ENCODE measurements around the gene USP32.
"Not testable (repeated sequence)": the region's sequence is repeated elsewhere in the genome, so short reads cannot be mapped to it uniquely, and the experiment has no call there.

Gene USP32

DNA sequence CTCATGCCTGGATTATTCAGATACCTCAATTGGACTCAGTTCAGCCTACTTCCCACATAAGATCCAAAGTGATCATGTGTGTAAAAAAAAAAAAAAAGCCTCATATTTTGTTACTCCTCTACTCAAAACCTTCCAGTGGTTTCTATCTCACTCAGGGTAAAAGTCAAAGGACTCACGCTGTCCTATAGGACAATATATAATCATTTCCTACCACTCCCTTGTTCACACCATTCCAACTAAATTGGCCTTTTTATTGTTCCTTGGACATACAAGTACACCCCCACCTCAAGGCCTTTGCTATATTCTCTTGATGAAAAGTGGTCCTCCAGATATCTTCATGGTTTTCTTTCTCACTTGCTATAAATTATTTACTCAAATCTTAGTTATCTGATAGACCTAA is 99.2 kb downstream of the USP32 start:
- no peak for DNase-seq

DNA sequence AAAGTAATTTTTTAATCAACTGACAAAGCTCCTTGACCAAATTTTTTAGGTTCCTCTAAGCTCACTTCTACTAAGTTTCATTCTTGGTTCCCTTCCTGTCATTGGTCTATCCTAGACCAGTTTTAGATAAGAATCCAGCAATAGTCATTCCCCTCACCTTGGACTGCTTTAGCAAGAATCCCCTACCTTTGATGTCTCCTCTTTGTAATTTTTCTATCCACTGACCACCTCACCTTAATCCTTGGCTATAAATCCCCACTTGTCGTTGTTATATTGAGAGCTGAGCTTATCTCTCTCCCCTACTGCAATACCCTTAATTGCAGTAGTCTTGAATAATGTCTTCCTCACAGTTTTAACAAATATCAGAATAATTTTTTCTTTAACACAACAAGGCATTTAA is 107.2 kb downstream of the USP32 start:
- no peak for DNase-seq

DNA sequence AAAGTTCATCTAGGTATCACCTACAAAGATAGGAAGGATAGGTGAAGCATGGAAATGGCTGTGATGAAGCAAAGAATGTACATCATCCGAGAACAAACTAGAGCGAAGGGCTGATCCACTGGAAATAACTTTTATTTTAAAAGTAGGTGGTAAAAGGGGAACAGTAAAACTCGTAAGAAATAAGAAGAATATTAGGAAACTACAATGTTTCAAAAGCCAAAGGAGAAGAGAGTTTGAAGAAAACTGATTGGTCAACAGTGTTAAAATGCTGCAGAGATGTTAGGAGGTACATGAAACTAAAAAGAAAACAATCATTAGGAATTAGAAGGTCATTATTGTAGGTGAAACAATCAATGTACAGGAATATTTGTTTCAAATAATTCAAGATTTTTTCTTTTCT is 108.1 kb downstream of the USP32 start:
- DNase-seq, result no peak

DNA sequence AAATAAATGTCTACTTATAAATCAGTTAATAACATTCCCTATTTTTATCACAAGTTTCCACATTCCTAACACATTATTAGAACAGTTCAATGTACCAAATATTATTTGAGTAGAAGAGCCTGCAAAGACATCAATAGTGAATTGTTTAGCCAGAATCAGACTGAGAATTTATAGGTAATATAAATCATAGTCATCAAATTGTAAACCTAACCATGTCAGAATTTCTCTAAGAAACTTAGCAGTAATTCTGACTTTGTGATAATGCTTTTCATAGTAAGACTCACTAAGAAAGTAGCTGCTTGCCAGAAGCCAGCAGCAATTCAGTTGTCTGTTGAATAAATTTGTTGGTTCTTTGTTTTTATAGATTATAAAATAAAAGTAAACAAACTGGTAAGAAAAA is 111.3 kb downstream of the USP32 start:
- DNase-seq, result no peak

DNA sequence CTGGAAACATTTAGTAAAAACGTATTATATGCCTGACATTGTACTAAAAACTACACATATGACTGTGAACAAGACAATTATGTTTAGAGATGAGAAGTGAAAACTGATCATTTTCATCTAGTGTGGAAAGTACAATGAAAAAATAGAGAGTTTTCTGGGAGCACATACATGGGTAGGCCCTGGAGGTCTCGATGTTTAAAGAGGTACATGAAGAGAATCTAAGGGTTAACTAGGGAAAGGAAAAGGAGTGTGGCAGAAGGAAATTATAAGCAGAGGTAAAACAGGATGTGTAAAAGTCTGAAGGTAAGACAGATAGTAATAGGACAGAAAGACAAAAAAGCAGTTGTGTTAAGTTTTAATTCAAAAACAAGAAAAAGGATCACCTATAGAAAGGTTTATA is 113.7 kb downstream of the USP32 start:
- DNase-seq, result no peak

DNA sequence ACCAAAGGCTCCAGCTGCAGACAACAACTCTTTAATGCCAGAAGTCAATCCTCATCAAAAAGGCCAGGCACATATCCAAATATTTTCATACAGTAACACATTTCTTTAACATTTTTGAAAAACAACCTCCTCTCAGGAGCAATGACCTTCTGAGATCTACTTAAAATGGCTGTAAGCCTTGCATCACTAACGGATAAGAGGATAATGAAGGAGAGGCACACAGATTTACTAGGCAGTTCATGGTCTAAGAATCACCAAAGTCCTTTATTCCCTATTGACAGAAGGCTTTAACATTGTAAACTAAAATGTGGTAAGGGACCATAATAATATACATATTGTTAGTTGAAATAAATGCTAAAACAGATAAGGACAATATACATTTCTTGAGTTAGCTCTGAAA is 114.7 kb downstream of the USP32 start:
- no peak for DNase-seq

DNA sequence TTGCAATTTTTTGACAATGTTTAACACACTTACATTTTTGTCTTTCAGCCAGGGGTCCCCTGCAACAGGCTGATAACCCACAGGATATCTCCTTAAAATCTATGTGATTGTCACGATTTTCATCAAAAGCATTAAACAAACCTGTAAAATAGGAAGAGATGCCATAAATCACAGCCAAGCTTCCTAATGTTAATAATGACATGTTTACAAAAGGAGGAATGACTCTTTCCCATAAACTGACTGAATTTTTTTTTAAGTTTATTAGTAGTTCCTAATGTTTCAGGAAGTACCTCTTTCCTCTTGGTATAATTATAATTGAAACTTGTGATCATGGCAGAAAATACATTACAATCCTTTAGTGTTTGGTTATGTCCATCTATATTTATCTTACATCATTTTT is 122.5 kb downstream of the USP32 start:
- no peak for DNase-seq

DNA sequence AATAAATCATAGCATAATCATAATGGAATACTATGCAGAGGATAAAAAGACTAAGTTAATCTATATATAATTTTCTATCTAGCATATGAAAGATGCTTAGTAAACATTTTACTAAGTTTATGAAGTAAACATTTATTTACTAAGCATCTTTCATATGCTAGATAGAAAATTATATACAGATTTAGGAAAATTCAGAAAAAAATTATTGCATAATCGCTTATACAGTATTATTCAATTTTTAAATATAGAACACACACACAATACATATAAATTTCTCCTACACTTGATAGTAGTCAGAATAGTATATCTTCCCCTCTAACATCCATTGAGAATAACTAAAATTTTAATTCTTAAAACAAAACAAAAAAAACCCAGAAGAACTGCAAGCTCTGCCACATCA is 131.4 kb downstream of the USP32 start:
- no peak for DNase-seq

DNA sequence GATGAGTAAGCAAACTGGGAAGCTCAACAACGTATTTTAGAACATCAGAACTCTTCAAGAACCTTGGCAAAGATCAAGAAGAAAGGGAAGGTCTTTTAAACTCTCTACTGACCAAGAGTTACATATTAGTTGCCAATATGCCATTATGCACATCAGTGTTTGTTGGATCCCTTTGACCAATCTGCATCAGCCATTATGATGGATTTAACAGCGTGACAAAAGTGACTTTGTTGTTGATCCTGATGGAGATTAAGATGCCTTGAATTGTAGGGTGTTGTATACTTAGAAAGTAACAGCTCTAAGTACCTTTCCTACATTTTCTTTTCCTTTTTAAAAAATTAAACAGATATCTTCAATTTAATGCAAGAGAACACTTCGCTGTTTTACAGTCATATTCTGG is 133.6 kb downstream of the USP32 start:
- no peak for DNase-seq

DNA sequence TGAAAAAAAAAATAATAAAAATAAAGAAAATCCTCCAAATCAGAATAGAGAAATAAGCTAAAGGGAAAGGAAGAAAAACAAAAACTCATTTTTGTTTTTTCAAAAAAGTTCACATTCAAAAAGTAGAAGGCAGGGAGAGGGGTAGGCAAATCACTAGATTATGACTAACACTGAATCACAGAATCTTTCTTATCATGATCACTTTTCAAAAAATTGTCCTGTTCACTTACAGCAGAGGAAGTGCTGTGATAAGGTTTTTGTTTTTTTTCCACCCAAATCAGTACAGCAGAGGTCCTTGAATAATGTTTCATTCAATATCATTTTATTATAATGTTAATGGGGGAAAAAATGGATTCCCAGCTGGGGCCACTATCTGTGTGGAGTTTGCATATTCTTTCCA is 135.8 kb downstream of the USP32 start:
- no peak for DNase-seq

DNA sequence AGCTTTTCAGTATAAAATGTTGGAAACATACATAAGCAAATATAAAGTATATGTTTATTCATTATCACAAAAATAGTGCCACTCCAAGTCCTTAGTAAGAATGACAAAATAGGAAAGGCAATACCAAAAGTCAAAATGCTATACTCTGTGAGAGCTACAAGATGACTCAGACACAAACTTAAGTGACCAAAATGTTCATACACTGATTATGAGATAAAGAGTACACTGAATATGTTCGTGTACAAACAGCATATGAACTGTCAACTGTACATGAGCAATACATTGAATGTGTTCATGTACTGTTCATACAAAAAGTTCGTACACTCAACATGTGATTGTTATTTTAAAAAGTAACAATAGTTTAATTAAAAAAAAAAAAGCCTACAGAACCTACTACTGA is 138.9 kb downstream of the USP32 start:
- no peak for DNase-seq

DNA sequence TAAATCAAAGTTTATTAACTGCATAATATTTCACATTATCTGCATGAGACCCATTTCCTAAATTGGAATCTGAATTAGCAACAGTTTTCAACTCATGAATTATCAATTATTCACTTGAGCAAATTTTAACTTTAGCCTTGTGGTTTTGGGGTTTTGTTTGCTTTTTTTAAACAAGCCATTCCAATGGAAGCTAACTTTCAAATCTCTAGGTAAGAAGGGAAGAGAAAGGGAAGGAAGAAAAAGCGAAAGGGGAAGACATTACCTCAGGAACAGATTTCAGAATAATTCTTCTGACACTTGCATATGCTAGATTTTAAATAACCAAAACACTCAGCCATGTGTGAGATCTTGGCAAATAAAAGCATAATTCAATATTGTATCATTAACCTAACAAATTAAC is 139.5 kb downstream of the USP32 start:
- no peak for DNase-seq

DNA sequence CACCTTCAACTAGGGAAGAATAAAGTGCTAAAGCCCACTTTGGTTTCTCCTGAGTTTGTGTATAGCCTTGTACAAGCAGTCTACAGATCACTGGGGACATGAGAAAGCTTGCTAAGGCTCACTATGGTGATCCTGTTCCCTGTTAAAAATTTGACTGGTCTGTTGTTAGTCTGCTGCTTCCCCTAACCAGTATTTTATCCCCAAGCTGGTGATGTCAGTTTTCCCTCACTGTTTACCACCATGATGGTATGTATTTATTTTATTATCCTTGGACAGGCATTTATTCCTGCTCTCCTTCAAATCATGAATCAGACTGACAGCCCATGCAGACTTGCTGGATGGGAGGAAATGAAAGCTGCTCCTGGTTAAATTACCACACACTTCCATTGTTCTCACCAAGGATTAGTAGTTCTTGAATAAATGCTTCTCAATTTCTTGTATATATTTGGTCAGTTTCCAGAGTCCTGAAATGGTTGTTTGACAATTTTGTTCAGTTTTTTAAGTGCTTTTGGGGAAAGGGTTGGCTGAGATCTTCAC is 142.6 kb downstream of the USP32 start:
- DNase-seq, result no peak

DNA sequence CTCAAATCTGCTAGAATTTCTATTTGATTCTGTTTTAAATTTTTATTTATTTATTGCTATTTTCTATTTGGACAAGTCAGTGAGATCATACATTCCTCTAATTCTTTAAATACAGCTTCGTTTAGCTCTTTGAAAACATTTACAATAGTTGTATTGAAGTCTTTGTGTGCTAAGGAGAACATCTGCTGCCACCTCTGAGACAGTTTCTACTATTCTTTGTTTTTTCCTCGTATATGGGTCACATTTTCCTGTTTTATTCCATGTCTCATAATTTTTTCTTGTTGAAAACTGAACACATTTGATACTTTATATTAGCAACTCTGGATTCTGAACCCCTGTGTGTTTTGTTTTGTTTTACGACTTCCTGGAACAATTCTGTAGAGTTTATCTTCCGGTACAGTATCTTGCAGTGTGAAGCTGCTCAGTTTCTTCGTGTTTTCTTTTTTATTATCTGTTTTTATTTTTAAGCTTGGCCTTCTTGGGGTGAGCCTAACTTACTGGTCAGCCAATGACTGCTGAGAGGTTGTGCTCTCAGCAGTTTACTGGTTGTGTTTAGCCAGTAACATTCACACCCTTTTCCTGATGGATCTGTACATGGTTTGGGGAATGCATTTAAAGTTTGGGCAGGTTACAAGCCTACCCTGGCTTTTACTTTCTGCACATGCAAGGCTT is 143.2 kb downstream of the USP32 start:
- no peak for DNase-seq

DNA sequence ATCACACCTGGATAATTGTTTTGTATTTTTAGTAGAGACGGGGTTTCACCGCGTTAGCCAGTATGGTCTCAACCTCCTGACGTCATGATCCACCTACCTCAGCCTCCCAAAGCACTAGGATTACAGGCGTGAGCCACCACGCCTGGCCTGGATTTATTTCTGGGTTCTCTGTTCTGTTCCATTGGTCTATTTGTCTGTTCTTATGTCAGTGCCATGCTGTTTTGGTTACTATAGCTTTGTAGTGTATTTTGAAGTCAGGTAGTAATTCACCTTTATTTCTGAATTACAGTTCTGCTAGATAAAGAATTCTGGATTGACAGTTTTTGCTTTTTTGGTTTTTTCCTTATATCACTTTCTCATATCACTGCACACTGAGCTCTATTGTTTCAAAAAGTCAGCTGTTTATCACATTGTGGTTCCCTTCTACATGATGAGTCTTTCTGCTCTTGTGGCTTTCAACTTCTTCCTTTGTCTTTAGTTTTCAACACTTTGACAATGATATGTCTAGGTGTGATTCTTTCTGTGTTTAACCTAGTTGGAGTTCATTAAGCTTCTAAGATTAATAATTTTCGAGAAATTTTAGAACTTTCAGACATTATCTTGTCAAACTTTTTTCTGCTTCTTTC is 144.0 kb downstream of the USP32 start:
- no peak for DNase-seq

DNA sequence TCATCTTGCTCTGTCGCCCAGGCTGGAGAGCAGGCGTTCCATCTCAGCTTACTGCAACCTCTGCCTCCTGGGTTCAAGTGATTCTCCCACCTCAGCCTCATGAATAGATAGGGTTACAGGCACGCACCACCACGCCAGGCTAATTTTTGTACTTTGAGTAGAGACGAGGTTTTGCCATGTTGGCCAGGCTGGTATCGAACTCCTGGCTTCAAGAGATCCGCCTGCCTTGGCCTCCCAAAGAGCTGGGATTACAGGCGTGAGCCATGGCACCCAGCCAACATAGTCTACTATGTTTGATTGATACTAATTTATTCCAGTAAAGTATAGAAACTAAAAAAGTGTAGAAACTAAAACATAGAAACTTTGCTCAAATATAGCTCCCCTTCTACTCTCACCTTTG is 147.3 kb downstream of the USP32 start:
- no peak for DNase-seq

DNA sequence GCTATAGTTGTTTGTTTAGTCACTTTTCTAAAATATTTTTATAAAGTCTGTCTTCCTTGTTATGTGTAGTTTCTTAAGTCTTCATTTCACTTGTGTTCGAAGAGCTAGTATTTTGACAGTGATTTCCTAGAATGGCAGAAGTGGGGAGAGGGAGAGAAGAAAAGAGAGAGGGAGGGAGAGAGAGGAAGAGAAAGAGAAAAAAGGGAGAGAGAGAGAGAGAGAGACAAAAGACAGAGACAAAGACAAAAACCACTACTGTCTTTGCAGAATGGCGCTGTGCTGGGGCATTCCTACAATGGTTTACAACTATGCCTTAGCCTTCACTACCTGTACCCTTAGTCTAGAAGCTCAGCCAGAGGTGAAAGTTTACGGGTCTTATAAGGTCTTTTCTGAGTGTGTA is 151.6 kb downstream of the USP32 start:
- no peak for DNase-seq

DNA sequence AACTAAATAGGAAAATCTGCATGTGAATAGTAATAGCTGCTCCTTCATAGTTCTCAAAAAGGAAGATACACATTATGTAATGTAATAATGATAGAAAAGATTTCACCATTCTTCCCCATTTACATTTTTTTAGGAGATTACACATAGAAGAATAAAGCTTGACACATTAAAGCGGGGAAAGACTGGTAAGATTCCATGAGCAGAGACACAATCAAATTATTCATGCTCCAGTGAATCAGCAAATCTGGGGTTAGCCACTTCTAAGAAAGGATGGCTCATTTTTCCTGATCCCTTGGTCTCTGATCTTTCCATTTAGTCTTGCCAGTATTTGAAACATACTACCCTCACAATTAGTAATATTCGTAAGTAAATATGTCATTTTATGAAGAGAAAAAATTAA is 160.2 kb downstream of the USP32 start:
- no peak for DNase-seq

DNA sequence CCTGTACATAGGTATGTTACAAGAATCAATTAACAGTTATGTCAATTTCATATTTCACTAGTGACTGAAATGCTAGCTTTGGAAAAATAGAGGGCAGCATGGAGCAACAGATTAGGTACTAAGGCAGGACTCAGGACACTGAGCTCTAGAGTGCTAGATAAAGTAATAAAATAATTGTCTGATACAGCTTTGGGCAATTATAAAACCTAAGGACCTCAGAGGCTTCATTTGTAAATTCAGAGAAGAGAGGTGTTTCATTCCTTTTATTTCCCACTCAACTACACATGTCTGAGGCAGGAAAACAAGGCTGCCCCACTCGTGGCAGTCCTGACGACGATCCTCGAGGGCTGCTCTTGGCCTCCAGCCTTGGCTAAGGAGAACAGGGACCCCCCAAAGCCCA is 160.7 kb downstream of the USP32 start:
- no peak for DNase-seq

DNA sequence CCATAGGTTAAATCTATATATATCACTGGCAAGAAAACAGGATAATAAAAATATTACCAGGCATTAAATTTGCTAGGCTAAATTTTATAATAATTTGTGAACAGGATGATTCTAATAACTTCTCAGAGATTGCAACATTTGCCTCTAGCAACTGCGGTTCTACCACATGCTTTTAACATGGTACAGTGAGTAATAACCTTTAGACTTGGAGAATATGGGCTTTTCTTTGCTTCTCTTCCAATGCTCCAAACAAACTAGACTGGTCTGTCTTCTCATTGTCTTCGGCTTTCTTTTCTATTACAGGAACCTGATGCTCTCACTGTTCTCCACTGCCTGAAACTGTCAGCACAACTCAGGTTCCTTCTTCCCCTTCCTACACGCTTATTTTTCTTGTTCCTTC is 161.6 kb downstream of the USP32 start:
- DNase-seq, result no peak

DNA sequence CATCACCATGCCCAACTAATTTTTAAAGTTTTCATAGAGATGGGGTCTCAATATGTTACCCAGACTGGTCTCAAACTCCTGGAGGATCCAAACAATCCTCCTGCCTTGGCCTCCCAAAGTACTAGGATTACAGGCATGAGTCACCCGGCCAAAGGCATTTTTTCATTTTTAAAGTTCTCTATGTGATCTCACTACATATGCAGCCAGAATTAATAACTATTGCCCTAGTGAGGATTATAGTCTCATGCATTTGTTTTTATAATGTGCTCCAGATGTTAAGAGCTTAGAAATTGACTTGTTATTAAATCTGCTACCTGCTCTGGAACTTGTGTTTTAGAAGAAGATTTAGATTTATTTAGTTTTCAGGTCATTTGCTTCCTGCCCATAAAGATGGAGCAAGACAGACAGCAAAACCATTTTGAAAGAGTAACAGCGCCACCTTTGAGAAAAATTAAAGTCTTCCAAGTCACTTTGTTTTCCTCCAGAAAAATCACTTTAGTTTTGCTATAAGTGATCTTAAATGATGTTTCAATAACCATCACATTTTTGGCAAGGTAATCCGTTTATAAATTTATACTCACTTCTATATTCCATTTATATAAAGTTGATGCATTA is 162.6 kb downstream of the USP32 start:
- DNase-seq, result no peak

DNA sequence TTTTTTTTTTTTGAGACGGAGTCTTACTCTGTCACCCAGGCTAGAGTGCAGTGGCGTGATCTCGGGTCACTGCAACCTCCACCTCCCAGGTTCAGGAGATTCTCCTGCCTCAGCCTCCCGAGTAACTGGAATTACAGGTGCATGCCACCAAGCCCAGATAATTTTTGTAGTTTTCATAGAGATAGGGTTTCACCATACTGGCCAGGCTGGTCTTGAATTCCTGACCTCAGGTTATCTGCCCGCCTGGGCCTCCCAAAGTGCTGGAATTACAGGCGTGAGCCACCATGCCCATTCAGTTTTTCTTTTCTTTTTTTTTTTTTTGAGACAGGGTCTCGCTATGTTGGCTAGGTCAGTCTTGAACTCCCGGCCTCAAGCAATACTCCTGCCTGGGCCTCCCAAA is 164.7 kb downstream of the USP32 start:
- not testable (repeated sequence) for DNase-seq

DNA sequence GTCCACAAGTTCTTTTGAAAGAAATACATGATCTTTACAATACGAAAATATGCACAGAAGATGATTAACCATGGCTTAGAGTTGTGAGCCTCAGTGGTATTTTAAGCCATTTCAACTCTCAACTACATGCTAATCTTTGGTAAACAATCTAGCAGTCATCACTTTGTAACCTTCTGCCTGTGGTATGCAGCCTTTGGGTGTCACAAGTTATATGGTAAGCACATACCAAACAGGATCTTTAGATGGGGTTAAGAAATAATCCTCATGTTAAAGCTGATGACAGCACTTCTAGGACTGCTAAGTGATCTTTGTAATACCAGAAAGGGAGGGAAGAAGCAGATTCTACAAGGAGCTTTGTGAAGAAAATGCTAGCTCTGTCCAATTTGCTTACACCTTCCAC is 167.9 kb downstream of the USP32 start:
- DNase-seq, result no peak

DNA sequence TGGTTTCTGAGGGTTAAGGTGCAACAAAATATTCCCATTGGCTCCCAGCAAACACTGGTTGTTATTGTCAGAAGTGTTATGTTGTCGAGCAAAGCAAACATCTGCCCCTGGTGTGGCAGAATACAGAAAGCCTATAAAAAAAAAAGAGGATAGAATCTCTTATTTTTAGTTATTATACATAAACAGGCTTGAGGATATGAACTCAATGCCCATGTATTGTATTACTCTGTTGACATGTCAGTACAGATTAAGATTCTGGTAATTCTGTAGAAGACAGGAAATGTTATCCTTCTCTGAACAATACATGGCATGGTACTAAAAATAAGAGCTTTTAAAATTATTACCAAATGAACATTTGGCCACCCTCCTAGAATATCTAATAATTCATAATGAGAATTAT is 168.5 kb downstream of the USP32 start:
- no peak for DNase-seq
